Mesendoderm (in vitro differentiated cells): ENCODE results near the gene RSRC2.

Experiments
- DNase-seq: peaks from one replicate; pipeline ENCODE4 v3.0.0; 2013
- H2AK5ac ChIP-seq: 2 replicates; pipeline ENCODE4 v1.6.1; 2013; ENCODE audit warnings: low read length, inconsistent platforms
- H2BK120ac ChIP-seq: 2 replicates; pipeline ENCODE4 v1.6.1; 2013; ENCODE audit warnings: low read depth, mild to moderate bottlenecking, low read length, moderate library complexity, mixed read lengths
- H2BK15ac ChIP-seq: replicated peaks from 2 replicates; pipeline ENCODE4 v1.6.1; 2013; ENCODE audit warnings: low read depth, mild to moderate bottlenecking, moderate library complexity
- H2BK5ac ChIP-seq: 2 replicates; pipeline ENCODE4 v1.6.1; 2013; ENCODE audit warnings: low read length, inconsistent platforms
- H3K18ac ChIP-seq: 2 replicates; pipeline ENCODE4 v1.6.1; 2013; ENCODE audit warnings: mild to moderate bottlenecking, low read length, mixed read lengths
- H3K23ac ChIP-seq: one replicate; pipeline ENCODE4 v1.6.1; 2013; ENCODE audit warnings: low read length
- H3K27ac ChIP-seq: 2 replicates; pipeline ENCODE4 v1.5.1; 2013; ENCODE audit warnings: low read depth, mild to moderate bottlenecking, inconsistent platforms, low read length, moderate library complexity
- H3K27me3 ChIP-seq: 2 replicates; pipeline ENCODE4 v1.6.1; 2013; ENCODE audit warnings: low read length, control low read depth, mild to moderate bottlenecking, inconsistent platforms; ENCODE audit not compliant: insufficient read depth, poor library complexity
- H3K36me3 ChIP-seq: 2 replicates; pipeline ENCODE4 v1.6.1; 2013; ENCODE audit warnings: low read length, inconsistent platforms; ENCODE audit not compliant: control insufficient read depth, insufficient read depth
- H3K4ac ChIP-seq: one replicate; pipeline ENCODE4 v1.6.1; 2013; ENCODE audit warnings: low read depth, mild to moderate bottlenecking, low read length, moderate library complexity
- H3K4me1 ChIP-seq: 2 replicates; pipeline ENCODE4 v1.6.1; 2013; ENCODE audit warnings: low read depth, low read length, inconsistent platforms; ENCODE audit not compliant: control insufficient read depth
- H3K4me2 ChIP-seq: 2 replicates; pipeline ENCODE4 v1.6.1; 2013; ENCODE audit warnings: low read length
- H3K4me3 ChIP-seq: 2 replicates; pipeline ENCODE4 v1.5.1; 2013; ENCODE audit warnings: mild to moderate bottlenecking, low read length
- H3K56ac ChIP-seq: one replicate; pipeline ENCODE4 v1.6.1; 2013; ENCODE audit warnings: low read length
- H3K79me1 ChIP-seq: 2 replicates; pipeline ENCODE4 v1.6.1; 2013; ENCODE audit warnings: low read length, inconsistent platforms
- H3K79me2 ChIP-seq: 2 replicates; pipeline ENCODE4 v1.6.1; 2013; ENCODE audit warnings: mild to moderate bottlenecking, low read length; ENCODE audit not compliant: control insufficient read depth, insufficient read depth
- H3K9ac ChIP-seq: 2 replicates; pipeline ENCODE4 v1.6.1; 2013; ENCODE audit warnings: low read length, inconsistent platforms
- H4K5ac ChIP-seq: one replicate; pipeline ENCODE4 v1.6.1; 2013; ENCODE audit warnings: low read length
- H4K8ac ChIP-seq: one replicate; pipeline ENCODE4 v1.6.1; 2013; ENCODE audit warnings: low read depth, mild to moderate bottlenecking, control low read depth, low read length, moderate library complexity
- WGBS: extraction: QIAGEN DNeasy Blood & Tissue Kit; methylation state at CpG from one replicate; pipeline ENCODE4 v1.1.7; 2013; ENCODE audit warnings: low lambda C conversion rate, missing lambda C conversion rate; ENCODE audit not compliant: insufficient coverage; ENCODE audit errors: extremely low coverage; 5-methylcytosine and 5-hydroxymethylcytosine counted together

Gene RSRC2

DNA sequence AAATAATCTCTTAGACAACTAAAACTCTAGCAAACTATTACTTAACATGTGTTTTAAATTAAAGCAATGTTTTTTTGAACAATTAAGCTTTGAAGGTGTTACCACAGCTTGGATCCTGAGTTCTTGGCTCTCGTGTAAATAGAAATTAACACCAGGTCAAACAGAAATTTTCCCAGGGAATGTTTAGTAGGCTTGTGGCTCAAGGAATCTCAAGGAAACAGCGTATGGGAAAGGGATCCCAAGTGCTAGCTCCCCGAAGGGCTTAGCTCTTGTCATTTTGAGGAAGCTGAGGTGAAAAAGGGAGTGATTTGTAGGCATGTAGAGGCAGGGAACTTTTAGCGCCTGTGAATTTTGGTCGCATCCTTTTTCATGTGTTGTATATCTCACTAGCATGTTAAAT lies 11.8 kb upstream of the RSRC2 start:
- Histone ChIP-seq H3K4ac (no peak overlapping the region), H3K9ac (no peak overlapping the region), H3K79me1 (no peaks in the 10 kb centered on the region), H3K4me1 (no peaks in the 10 kb centered on the region), H3K18ac (no peak overlapping the region), H2AK5ac (no peak overlapping the region), H3K23ac (no peak overlapping the region), H3K27me3 (no peaks in the 10 kb centered on the region), H2BK5ac (no peak overlapping the region), H3K36me3 (peaks cover 3% of the 10 kb centered on the region), H3K56ac (no peak overlapping the region), H4K8ac (no peak overlapping the region), H3K79me2 (no peaks in the 10 kb centered on the region), H4K5ac (no peak overlapping the region), H2BK15ac (no peak overlapping the region), H3K4me2 (no peak overlapping the region), H2BK120ac (no peak overlapping the region), H3K4me3 (no peak overlapping the region), H3K27ac (no peak overlapping the region)
- DNase-seq: no peak
- WGBS: no CpG with 5 or more reads among the region's 5 CpGs

DNA sequence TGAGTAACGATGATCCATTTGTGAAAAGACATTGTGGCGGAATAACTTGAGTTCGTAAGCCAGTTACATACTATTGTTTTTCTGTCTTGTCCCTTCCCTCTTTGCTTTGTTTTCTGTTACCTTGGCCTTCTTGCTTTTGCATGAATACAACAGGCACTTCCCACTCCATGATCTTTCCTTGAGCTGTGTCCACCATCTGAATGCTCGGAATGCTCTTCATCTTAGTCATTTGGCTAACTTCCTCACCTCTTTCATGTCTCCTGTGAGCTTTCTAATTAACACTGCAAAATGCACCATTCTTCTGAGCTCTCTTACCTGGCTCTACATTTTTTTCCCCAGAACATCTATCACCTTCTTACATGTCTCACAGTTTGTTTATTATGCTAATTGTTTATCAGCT lies 10.3 kb upstream of the RSRC2 start:
- H2AK5ac ChIP-seq: no peak overlapping the region
- no peak overlapping the region for H2BK120ac ChIP-seq
- no CpG with 5 or more reads among the region's 4 CpGs for WGBS
- H3K36me3 ChIP-seq: no peaks in the 10 kb centered on the region
- H3K79me1 ChIP-seq: no peaks in the 10 kb centered on the region
- H3K79me2 ChIP-seq: no peaks in the 10 kb centered on the region
- no peak overlapping the region for H3K23ac ChIP-seq
- H3K27me3 ChIP-seq: no peaks in the 10 kb centered on the region
- no peak overlapping the region for H3K56ac ChIP-seq
- no peak overlapping the region for H4K8ac ChIP-seq
- no peak overlapping the region for H3K9ac ChIP-seq
- no peak overlapping the region for H4K5ac ChIP-seq
- H2BK5ac ChIP-seq: no peak overlapping the region
- no peak overlapping the region for H3K4me2 ChIP-seq
- no peaks in the 10 kb centered on the region for H3K4me1 ChIP-seq
- DNase-seq: peak; percentile 91
- H3K4ac ChIP-seq: no peak overlapping the region
- H3K18ac ChIP-seq: no peak overlapping the region
- no peak overlapping the region for H3K27ac ChIP-seq
- no peak overlapping the region for H2BK15ac ChIP-seq
- no peak overlapping the region for H3K4me3 ChIP-seq

DNA sequence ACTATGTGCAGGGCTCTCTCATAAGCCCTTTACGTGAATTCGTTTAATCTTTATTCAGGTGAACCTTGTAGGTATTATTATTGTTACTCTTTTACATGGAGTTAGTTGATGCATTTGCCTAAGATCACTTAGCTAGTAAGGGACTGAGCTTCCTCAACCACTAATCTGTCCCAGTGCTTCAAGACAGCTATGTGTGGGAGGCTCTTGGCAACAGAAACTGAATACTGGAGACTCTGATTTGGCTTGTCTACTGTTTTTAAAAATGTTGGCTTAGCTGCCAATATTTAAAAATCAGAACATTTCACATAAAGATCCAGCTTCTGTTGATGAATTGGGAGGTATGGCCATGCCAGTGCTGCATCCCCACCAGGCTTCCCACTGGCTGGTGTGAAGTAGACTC lies 7.1 kb upstream of the RSRC2 start:
- no peak overlapping the region for H3K23ac ChIP-seq

DNA sequence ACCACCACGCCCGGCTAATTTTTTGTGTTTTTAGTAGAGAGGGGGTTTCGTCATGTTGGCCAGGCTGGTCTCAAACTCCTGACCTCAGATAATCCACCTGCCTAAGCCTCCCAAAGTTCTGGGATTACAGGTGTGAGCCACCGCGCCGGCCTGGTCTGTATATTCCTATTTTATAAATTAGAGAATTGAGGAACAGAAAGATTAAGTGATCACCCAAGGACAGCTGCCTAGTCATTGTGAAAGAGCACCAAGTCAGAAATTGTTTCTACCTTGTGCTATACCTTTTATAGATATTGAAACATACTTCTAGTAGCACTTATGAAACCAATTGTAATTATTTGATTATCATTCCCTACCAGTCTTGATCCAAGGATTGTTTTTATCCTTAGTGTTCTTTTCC lies 2.3 kb upstream of the RSRC2 start:
- H2BK5ac ChIP-seq: no peak overlapping the region
- H2BK120ac ChIP-seq: no peak overlapping the region
- H2BK15ac ChIP-seq: no peak overlapping the region
- no peak for DNase-seq
- H3K56ac ChIP-seq: no peak overlapping the region
- H3K18ac ChIP-seq: no peak overlapping the region
- H3K79me1 ChIP-seq: peaks cover 4% of the 10 kb centered on the region
- H3K27ac ChIP-seq: no peak overlapping the region
- H3K4me1 ChIP-seq: no peaks in the 10 kb centered on the region
- H3K4me2 ChIP-seq: no peak overlapping the region
- H3K23ac ChIP-seq: no peak overlapping the region
- H2AK5ac ChIP-seq: no peak overlapping the region
- no peak overlapping the region for H3K4me3 ChIP-seq
- H3K4ac ChIP-seq: peak overlapping the region; percentile 16
- H3K79me2 ChIP-seq: peaks cover 48% of the 10 kb centered on the region
- H3K9ac ChIP-seq: no peak overlapping the region
- H4K8ac ChIP-seq: no peak overlapping the region
- no CpG with 5 or more reads among the region's 6 CpGs for WGBS
- no peaks in the 10 kb centered on the region for H3K27me3 ChIP-seq
- H4K5ac ChIP-seq: no peak overlapping the region
- no peaks in the 10 kb centered on the region for H3K36me3 ChIP-seq

More for the DNA sequence above, 7.1 kb upstream of the RSRC2 start:
- no peak overlapping the region for H3K18ac ChIP-seq
- no peak for DNase-seq
- no peak overlapping the region for H4K8ac ChIP-seq
- H3K79me2 ChIP-seq: peaks cover 9% of the 10 kb centered on the region
- no peak overlapping the region for H3K9ac ChIP-seq
- no peaks in the 10 kb centered on the region for H3K36me3 ChIP-seq
- H3K4ac ChIP-seq: no peak overlapping the region
- no peak overlapping the region for H2BK15ac ChIP-seq
- no peak overlapping the region for H4K5ac ChIP-seq
- no peaks in the 10 kb centered on the region for H3K27me3 ChIP-seq
- H3K4me3 ChIP-seq: no peak overlapping the region
- H3K4me2 ChIP-seq: no peak overlapping the region
- H3K4me1 ChIP-seq: no peaks in the 10 kb centered on the region
- H2BK5ac ChIP-seq: no peak overlapping the region
- no peak overlapping the region for H2AK5ac ChIP-seq
- no peak overlapping the region for H2BK120ac ChIP-seq
- peaks cover 2% of the 10 kb centered on the region for H3K79me1 ChIP-seq
- WGBS: no CpG with 5 or more reads among the region's 2 CpGs
- no peak overlapping the region for H3K56ac ChIP-seq
- no peak overlapping the region for H3K27ac ChIP-seq

DNA sequence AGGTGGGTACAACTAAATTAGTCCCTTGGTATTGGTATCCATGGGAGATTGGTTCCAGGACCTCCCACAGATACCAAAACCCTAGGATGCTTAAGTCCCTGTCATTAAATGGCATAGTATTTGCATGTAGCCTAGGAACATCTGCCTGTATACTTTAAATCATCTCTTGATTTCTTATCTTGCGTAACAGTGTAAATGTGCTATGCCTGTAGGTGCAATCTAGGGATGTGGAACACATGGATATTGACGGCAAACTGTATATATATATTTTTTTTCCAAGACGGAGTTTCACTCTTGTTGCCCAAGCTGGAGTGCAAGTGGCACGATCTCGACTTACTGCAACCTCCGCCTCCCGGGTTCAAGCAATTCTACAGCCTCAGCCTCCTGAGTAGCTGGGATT lies 1.8 kb upstream of the RSRC2 start:
- no peak overlapping the region for H4K5ac ChIP-seq
- H3K4me3 ChIP-seq: no peak overlapping the region
- H3K36me3 ChIP-seq: no peaks in the 10 kb centered on the region
- no peak overlapping the region for H4K8ac ChIP-seq
- no peak overlapping the region for H3K4ac ChIP-seq
- no peak overlapping the region for H3K27ac ChIP-seq
- H2AK5ac ChIP-seq: no peak overlapping the region
- H2BK15ac ChIP-seq: no peak overlapping the region
- H2BK120ac ChIP-seq: no peak overlapping the region
- H3K27me3 ChIP-seq: no peaks in the 10 kb centered on the region
- WGBS: no CpG with 5 or more reads among the region's 7 CpGs
- peaks cover 4% of the 10 kb centered on the region for H3K79me1 ChIP-seq
- no peak for DNase-seq
- H3K9ac ChIP-seq: peak overlapping the region; percentile 98
- no peak overlapping the region for H3K18ac ChIP-seq
- H2BK5ac ChIP-seq: no peak overlapping the region
- no peak overlapping the region for H3K56ac ChIP-seq
- no peak overlapping the region for H3K23ac ChIP-seq
- no peaks in the 10 kb centered on the region for H3K4me1 ChIP-seq
- peak overlapping the region; percentile 2 for H3K4me2 ChIP-seq
- H3K79me2 ChIP-seq: peaks cover 52% of the 10 kb centered on the region

DNA sequence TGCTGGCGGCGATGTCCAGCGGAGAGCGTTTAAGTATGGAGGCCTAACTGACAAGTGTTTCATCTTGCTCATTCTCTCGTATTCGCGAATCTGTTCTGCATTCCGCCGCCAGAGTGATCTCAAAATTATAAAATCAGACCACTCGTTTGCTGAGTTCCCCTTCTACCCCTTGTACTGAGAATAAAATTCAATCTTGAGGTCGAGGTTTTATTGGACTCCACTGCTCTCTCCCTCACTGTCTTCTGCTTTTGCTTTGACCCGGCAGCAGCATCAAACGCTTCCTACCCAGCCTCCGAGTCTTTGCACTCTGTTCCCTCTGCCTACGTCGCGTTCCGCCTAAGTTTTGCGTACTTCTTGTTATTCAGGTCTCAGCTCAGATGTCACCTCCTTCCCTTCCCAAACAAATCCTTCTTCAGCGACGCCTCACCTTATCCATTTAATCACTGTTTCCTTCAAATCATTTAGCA lies 775 bp upstream of the RSRC2 start:
- no peaks in the 10 kb centered on the region for H3K27me3 ChIP-seq
- no peak overlapping the region for H2BK15ac ChIP-seq
- H2AK5ac ChIP-seq: peak overlapping the region; percentile 7
- H4K5ac ChIP-seq: no peak overlapping the region
- peak overlapping the region; percentile 73 for H3K18ac ChIP-seq
- H3K9ac ChIP-seq: peak overlapping the region; percentile 98
- H3K36me3 ChIP-seq: no peaks in the 10 kb centered on the region
- no peak overlapping the region for H3K23ac ChIP-seq
- WGBS: no CpG with 5 or more reads among the region's 21 CpGs
- peak overlapping the region; percentile 61 for H2BK5ac ChIP-seq
- H3K27ac ChIP-seq: peak overlapping the region; percentile 88
- H3K4me2 ChIP-seq: peak overlapping the region; percentile 73
- DNase-seq: peak; percentile 42
- H3K4me3 ChIP-seq: peak overlapping the region; percentile 93
- peaks cover 62% of the 10 kb centered on the region for H3K79me2 ChIP-seq
- no peaks in the 10 kb centered on the region for H3K4me1 ChIP-seq
- H3K4ac ChIP-seq: peak overlapping the region; percentile 63
- H4K8ac ChIP-seq: no peak overlapping the region
- H2BK120ac ChIP-seq: no peak overlapping the region
- H3K79me1 ChIP-seq: peaks cover 4% of the 10 kb centered on the region
- H3K56ac ChIP-seq: peak overlapping the region; percentile 96
